PFSK-1 (cell line): Measurements from ENCODE around the gene CALHM1.

Experiments used
- FOXP2 ChIP-seq: optimal IDR thresholded peaks from 2 replicates; pipeline ENCODE3; 2011; ENCODE audit warnings: borderline replicate concordance, control low read depth, inconsistent platforms; ENCODE audit not compliant: insufficient read depth; ENCODE audit errors: extremely low read length, extremely low read depth
- POLR2AphosphoS5 ChIP-seq: IDR thresholded peaks from 2 replicates; pipeline ENCODE4 v1.6.1; 2012; ENCODE audit warnings: low read depth, mild to moderate bottlenecking, control low read depth, low read length, moderate library complexity
- SIN3A ChIP-seq: IDR thresholded peaks from 2 replicates; pipeline ENCODE4 v1.6.1; 2012; ENCODE audit warnings: mild to moderate bottlenecking, low read length, moderate library complexity, borderline replicate concordance; ENCODE audit not compliant: insufficient read depth
- TAF1 ChIP-seq: IDR thresholded peaks from 2 replicates; pipeline ENCODE4 v1.6.1; 2012; ENCODE audit warnings: low read length, control low read depth, borderline replicate concordance; ENCODE audit not compliant: insufficient read depth
- TF ChIP-seq, protein P1 (sequence below), 2 experiments: IDR thresholded peaks; 2 replicates each; pipeline versions ENCODE4 v1.6.1 to v1.8.0; 2011 to 2012; ENCODE audit warnings: low read depth in 2 of 2, low read length in 2 of 2, control low read depth in 1 of 2, inconsistent platforms in 1 of 2, mild to moderate bottlenecking in 1 of 2, moderate library complexity in 1 of 2; ENCODE audit not compliant: insufficient read depth in 1 of 2

CALHM1 gene

DNA sequence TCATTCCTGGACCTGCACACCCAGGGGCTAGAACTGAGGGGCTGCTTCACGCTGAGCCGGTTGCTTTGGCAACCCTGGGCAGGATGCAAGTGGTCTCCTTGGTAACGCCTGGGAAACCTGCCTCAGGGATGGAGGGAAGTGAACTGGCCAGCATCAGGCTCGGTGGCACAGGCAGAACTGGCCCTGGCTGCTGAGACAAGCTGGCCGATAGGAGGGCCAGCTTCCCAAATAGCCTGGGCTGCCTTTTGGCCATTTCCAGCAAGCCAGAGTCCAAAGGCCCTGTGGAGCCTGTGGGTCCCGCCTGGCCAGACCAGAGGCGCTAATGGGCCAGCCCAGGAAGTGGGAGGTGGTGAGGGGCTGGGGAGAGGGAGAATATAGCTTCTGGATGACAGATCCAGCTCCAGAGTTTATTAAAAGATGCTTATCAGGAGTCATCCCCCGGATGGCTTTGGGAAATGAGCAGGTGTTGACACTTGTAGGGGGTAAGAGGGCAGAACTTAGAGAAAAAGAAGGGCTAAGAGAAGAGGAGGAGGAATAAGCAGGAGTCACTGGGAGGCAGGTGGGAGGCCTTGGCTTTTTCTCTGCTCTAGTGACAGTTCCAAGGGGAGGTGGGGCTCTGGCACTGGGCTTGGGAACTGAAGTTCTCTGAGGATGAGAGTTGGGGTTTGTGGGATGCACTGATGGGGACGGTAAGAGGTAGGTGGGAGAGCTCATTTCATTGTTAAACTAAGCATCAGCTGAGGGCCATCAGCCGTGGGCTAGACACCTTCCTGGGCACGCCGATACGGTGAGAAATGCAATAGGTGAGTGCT is 44.4 kb upstream of the CALHM1 start:
- TF ChIP-seq FOXP2: no peak
- no peak for TF ChIP-seq SIN3A
- no peak for TF ChIP-seq TAF1
- no peak for TF ChIP-seq POLR2AphosphoS5
- TF ChIP-seq, protein P1, sequence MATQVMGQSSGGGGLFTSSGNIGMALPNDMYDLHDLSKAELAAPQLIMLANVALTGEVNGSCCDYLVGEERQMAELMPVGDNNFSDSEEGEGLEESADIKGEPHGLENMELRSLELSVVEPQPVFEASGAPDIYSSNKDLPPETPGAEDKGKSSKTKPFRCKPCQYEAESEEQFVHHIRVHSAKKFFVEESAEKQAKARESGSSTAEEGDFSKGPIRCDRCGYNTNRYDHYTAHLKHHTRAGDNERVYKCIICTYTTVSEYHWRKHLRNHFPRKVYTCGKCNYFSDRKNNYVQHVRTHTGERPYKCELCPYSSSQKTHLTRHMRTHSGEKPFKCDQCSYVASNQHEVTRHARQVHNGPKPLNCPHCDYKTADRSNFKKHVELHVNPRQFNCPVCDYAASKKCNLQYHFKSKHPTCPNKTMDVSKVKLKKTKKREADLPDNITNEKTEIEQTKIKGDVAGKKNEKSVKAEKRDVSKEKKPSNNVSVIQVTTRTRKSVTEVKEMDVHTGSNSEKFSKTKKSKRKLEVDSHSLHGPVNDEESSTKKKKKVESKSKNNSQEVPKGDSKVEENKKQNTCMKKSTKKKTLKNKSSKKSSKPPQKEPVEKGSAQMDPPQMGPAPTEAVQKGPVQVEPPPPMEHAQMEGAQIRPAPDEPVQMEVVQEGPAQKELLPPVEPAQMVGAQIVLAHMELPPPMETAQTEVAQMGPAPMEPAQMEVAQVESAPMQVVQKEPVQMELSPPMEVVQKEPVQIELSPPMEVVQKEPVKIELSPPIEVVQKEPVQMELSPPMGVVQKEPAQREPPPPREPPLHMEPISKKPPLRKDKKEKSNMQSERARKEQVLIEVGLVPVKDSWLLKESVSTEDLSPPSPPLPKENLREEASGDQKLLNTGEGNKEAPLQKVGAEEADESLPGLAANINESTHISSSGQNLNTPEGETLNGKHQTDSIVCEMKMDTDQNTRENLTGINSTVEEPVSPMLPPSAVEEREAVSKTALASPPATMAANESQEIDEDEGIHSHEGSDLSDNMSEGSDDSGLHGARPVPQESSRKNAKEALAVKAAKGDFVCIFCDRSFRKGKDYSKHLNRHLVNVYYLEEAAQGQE (IDR thresholded peaks at IDR 0.05; ENCODE audit: insufficient read depth in 1 of 2, low read depth in 2 of 2, low read length in 2 of 2): no peak

DNA sequence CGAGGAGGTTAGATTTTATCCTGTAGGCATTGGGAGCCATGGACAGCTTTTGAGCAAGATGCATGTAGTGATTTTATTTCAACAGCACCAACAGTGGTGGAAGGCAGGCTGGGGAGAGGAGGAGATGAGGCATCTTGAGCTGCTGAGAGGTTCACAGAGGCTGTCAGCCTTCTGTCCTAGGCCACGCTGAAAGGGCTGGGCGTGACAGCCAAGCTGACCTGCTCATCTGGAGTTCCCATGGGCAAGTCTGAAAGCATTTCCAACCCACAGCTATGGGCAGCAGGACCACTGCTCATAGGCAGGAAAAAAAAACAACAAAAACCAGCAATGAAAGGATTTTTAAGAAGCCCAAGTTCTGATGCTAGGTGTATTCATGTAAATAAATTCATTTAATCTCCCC is 42.5 kb upstream of the CALHM1 start:
- no peak for TF ChIP-seq FOXP2
- TF ChIP-seq TAF1: no peak
- TF ChIP-seq, protein P1 (IDR thresholded peaks at IDR 0.05; ENCODE audit: insufficient read depth in 1 of 2, low read depth in 2 of 2, low read length in 2 of 2): no peak
- no peak for TF ChIP-seq SIN3A
- TF ChIP-seq POLR2AphosphoS5: no peak

DNA sequence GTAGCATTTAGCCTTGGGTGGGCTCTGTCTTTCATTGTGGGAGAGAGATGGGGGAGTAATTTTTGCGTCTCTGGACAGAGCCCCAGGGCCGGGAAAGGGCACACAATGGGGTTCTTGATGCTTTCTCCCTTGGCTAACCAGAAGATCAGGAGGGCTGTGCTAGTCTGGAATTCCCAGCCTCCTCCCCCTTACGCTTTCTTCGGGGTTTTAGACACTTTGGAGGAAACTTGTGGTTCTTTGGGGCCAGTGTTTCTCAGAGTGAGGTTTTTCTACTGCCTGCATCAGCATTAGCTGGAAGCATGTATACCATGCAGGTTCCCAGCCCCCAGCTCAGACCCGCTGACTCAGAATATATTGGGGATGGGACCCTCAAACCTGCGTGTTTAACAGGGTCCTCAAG is 41.8 kb upstream of the CALHM1 start:
- TF ChIP-seq SIN3A (no peak), POLR2AphosphoS5 (no peak), TAF1 (no peak)
- TF ChIP-seq, protein P1 (IDR thresholded peaks at IDR 0.05; ENCODE audit: insufficient read depth in 1 of 2, low read depth in 2 of 2, low read length in 2 of 2): no peak

DNA sequence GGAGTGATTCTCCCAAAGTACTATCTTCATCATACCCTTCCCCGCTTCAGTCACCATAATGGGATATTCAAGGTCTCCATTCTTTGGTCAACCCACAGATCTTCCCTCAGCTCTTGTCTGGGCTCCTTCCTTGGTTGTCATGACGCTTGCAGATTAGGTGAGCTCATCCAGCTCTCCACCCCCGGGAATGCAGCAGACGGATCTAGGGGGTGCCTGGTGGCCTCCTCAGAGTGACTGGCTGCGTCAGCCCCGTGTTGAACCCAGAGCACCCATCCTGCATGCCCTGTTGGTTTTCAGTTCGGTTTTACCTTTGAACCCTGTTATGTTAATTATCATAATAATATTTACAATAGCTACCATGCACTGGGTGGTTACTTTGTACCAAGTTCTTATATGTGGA is 41.2 kb upstream of the CALHM1 start:
- TF ChIP-seq, protein P1 (IDR thresholded peaks at IDR 0.05; ENCODE audit: insufficient read depth in 1 of 2, low read depth in 2 of 2, low read length in 2 of 2): no peak
- no peak for TF ChIP-seq FOXP2
- TF ChIP-seq SIN3A: no peak
- TF ChIP-seq TAF1: no peak
- TF ChIP-seq POLR2AphosphoS5: no peak
